NB4 (cell line): Measurements from ENCODE around the gene MAP3K7.

ENCODE experiments used
- MYC ChIP-seq: IDR thresholded peaks from 2 replicates; pipeline ENCODE4 v1.6.1; 2011; ENCODE audit warnings: low read depth, low read length
- POLR2A ChIP-seq: IDR thresholded peaks from 2 replicates; pipeline ENCODE4 v1.6.1; 2011; ENCODE audit warnings: mild to moderate bottlenecking; ENCODE audit not compliant: insufficient read length; ENCODE audit errors: extremely low read depth
- TF ChIP-seq, protein P1 (sequence below): IDR thresholded peaks from one replicate; pipeline ENCODE4 v1.5.1; 2012; ENCODE audit warnings: low read depth, low read length
- TF ChIP-seq, protein P2 (sequence below): IDR thresholded peaks from 2 replicates; pipeline ENCODE4 v1.6.1; 2011; ENCODE audit warnings: low read depth, low read length

DNA sequence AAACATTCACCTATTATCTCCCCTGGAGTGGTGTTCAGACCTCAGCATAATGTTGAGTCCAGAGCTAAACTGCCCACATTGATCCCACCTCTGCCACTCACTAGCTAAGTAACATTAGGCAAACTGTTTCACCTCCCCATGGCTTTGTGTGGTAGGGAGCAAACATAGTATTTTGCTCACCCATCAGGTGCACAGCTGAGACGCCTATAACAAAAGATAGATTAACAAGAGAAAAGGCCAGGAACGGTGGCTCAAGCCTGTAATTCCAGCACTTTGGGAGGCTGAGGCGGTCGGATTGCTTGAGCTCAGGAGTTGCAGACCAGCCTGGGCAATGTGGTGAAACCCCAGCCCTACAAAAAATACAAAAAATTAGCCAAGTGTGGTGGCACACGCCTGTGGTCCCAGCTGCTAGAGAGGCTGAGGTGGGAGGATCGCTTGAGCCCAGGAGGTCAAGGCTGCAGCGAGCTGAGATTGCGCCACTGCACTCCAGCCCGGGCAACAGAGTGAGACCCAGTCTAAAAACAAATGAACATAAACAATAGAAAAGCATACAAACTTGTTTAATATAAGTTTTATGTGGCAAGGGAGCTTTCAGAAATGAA is 91.6 kb downstream of the MAP3K7 start:
- TF ChIP-seq, protein P1, sequence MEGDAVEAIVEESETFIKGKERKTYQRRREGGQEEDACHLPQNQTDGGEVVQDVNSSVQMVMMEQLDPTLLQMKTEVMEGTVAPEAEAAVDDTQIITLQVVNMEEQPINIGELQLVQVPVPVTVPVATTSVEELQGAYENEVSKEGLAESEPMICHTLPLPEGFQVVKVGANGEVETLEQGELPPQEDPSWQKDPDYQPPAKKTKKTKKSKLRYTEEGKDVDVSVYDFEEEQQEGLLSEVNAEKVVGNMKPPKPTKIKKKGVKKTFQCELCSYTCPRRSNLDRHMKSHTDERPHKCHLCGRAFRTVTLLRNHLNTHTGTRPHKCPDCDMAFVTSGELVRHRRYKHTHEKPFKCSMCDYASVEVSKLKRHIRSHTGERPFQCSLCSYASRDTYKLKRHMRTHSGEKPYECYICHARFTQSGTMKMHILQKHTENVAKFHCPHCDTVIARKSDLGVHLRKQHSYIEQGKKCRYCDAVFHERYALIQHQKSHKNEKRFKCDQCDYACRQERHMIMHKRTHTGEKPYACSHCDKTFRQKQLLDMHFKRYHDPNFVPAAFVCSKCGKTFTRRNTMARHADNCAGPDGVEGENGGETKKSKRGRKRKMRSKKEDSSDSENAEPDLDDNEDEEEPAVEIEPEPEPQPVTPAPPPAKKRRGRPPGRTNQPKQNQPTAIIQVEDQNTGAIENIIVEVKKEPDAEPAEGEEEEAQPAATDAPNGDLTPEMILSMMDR, result no peak
- TF ChIP-seq, protein P2, sequence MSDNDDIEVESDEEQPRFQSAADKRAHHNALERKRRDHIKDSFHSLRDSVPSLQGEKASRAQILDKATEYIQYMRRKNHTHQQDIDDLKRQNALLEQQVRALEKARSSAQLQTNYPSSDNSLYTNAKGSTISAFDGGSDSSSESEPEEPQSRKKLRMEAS, result no peak
- TF ChIP-seq POLR2A (no peak), MYC (no peak)
